ENCODE data around the gene PIGX. TPM values are rescaled to one million over a fixed set of nuclear protein-coding genes. Genes with fewer than 3 reads are reported as not detected.

Gene PIGX
- 10 to 100 TPM; 30.2 to 33.6 (median 30.7) TPM for polyA plus RNA-seq (ENCODE audit: insufficient read length in 3 of 3)

DNA sequence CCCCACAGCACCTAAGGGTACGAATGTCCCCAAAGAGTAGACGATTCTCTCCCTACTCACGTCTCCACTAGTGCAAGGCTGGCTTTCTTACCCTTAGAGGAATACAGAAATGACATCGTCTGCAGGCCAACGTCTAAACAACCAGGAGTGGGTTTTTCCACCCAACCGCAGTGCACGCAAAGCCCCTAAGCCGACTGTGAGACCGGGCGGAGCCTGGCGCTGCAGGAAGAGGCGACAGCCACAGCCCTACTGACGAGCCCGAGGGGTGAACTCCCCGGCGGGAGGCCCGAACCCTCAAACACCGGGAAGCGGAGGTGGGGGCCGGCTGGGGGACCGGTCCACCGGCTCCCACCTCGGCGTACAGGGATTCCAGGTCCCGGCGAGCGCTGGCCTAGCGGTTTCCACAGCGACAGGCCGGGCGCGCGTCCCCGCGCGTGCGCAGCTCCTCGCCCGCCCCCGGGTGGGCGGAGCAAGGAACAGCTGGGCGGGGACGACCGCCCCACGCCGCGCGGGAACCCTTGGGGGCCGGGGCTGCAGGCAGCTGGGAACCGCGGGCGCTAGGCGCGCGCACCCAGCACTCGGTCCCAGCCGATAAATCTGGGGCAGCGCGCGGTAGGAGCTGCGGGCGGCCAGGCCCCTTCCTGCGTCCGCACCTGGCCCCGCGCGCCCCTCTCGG lies at the start of gene PIGX, which contains the start of gene CEP19:
Gene PIGX, plus strand, starts transcription at position 540 of the 676 bp plus-strand sequence.
Gene CEP19, minus strand, starts transcription at position 413 of the 676 bp plus-strand sequence. CDS start 3,593 bp downstream, outside the sequence.
- DNase-seq (ENCODE audit: low read depth in 3 of 3, low spot score in 2 of 3), result peak; percentile 74 to 86 (median 85)

GRCh38 chr3:196662711-196663571 lies 49.2 kb upstream of the PIGX start:
- DNase-seq (ENCODE audit: low read depth in 3 of 3, low spot score in 2 of 3), result no peak

- DNase-seq (ENCODE audit: low read depth in 3 of 3, low spot score in 2 of 3), result no peak
Measured at GRCh38 chr3:196666001-196666867, 45.9 kb upstream of the PIGX start.

GRCh38 chr3:196667056-196667825 lies 44.9 kb upstream of the PIGX start:
- DNase-seq (ENCODE audit: low read depth in 3 of 3, low spot score in 2 of 3), result no peak

DNA sequence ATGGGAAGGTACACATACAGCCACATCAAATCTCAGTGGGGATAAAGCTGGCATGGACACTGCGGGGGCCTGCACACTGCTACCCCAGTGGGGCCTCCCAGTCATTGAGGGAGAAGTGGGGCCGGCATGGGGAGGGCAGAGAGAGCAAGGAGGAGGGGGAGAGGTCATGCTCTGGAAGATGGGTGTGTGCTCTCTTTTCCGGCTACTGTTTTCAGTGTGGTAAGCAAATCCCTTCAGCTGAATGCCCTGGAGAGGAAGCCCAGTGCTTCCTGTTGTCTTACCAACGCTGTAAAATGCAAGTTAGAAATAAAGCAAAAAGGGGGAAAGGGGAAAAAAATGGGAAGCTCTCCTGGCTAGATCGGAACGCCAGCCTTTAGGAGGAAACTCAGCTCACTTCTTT lies 41.8 kb upstream of the PIGX start:
- DNase-seq (ENCODE audit: low read depth in 3 of 3, low spot score in 2 of 3), result no peak

- DNase-seq (ENCODE audit: low read depth in 3 of 3, low spot score in 2 of 3), result no peak
Measured at GRCh38 chr3:196673632-196674031, 38.5 kb upstream of the PIGX start.

- DNase-seq (ENCODE audit: low read depth in 3 of 3, low spot score in 2 of 3), result no peak
Measured at GRCh38 chr3:196677353-196677752, 34.8 kb upstream of the PIGX start.

- DNase-seq (ENCODE audit: low read depth in 3 of 3, low spot score in 2 of 3), result no peak
Measured at GRCh38 chr3:196677931-196678330, 34.2 kb upstream of the PIGX start.

DNA sequence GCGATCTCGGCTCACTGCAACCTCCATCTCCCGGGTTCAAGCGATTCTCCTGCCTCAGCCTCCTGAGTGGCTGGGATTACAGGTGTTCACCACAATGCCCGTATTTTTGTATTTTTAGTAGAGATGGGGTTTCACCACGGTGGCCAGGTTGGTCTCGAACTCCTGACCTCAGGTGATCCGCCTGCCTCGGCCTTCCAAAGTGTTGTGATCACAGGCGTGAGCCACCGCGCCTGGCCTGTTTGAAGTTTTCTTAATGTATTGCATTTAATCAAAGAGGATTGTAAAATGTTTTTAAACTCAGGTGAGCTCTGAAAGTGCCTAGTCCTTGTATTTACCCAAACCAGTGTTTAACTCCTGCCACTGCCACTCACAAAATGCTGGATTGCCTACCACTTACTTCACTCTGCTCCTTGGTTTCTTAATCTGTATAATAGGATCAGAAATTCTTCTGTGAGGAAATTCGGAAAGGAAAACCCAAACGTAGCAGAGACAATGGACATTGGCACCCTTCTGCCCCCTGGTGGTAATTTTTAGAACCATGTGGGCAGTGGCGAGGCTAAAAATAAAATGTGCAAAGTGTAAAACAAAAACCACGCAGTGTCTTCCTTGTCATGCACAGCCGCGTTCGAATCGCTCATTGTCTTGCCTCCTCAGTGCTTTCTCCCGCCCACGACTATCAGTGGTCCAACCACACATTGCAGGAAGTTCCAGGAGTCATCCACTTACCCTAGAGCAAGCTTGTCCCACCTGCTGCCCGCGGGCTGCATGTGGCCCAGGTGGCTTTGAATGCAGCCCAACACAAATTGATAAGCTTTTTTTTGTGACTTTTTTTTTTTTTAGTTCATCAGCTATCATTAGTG lies 27.4 kb upstream of the PIGX start:
- DNase-seq (ENCODE audit: low read depth in 3 of 3, low spot score in 2 of 3), result peak; percentile 31 to 49 (median 45)

DNA sequence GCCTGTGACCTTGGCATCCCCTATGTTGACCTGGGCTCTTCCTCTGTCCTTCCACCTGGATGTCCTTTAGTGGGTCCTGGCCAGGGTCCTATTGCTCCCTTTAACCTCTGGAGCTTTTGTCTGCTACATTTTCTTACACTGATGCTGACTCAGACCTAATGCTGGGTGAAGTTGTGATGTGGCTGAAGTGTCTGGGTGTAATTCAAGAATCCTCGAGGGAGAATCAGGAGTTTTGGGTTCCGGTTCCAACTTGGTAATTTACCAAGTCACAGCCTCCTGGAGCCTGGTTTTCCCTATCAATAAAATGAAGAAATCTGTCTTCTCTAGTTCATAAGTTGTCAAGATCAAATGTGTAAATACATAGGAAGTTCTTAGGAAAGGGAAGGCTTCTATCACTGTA lies 25.7 kb upstream of the PIGX start:
- no peak for DNase-seq (ENCODE audit: low read depth in 3 of 3, low spot score in 2 of 3)

GRCh38 chr3:196688349-196688748 lies 23.8 kb upstream of the PIGX start:
- no peak for DNase-seq (ENCODE audit: low read depth in 3 of 3, low spot score in 2 of 3)

GRCh38 chr3:196689941-196690660 lies 22.1 kb upstream of the PIGX start:
- no peak for DNase-seq (ENCODE audit: low read depth in 3 of 3, low spot score in 2 of 3)

DNA sequence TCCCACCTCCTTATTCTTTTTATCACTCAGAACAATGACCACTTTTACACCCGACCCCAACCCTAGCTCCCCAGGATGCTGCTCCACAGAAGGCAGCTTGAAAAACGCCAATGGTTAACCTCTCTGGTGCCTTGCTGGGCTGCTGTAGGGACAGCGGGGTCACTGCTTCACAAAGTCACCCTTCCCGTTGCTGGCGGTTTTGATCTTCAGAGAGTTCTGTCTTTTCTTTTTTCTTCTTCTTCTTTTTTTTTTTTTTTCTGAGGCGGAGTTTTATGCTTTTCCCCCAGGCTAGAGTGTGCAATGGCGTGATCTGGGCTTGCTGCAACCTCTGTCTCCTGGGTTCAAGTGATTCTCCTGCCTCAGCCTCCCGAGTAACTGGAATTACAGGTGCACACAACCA lies 20.8 kb upstream of the PIGX start:
- no peak for DNase-seq (ENCODE audit: low read depth in 3 of 3, low spot score in 2 of 3)

DNA sequence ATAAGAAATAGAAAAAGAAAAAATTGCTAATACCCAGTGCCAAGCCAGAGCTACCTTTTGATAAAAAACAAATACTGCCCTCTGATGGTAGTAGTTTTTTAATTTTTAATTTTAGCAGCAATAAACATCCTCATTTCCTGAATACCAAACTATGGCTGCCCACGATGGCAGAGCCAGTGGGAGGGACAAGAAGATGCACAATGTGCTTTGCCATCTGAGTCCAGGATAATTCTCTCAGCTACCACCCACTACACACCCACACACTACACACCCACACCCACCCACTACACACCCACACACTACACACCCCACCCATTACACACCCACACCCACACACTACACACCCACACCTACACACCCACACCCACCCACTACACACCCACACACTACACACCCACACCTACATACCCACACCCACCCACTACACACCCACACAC lies 18.0 kb upstream of the PIGX start:
- DNase-seq (ENCODE audit: low read depth in 3 of 3, low spot score in 2 of 3), result no peak

GRCh38 chr3:196694941-196695848 lies 17.0 kb upstream of the PIGX start:
- no peak for DNase-seq (ENCODE audit: low read depth in 3 of 3, low spot score in 2 of 3)

GRCh38 chr3:196695849-196696226 lies 16.3 kb upstream of the PIGX start:
- DNase-seq (ENCODE audit: low read depth in 3 of 3, low spot score in 2 of 3), result no peak

DNA sequence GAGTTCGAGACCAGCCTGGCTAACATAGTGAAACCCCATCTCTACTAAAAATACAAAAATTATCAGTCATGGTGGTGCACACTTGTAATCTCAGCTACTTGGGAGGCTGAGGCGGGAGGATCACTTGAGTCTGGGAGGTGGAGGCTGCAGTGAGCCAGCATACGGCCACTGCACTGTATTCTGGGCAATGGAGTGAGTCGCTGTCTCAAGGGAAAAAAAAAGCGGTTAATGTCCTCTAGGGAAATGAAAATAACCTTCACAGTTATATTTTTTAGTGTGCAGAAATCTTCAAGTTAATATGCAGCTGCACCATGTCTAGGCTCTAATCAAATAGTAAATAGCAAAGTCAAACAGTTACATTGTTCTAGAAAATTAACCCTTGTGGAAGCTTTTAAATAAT lies 14.9 kb upstream of the PIGX start:
- DNase-seq (ENCODE audit: low read depth in 3 of 3, low spot score in 2 of 3), result no peak

All from right renal cortex interstitium (tissue), 3 donors.